Endothelial cell of umbilical vein (primary cell): ENCODE results near the gene CENPA. TPM values are rescaled to one million over a fixed set of nuclear protein-coding genes. Genes with fewer than 3 reads are reported as not detected.

Source experiments
- BruUV-seq: library from RNA; stranded (reverse); fragments of 400-500 nt; replicated peaks from 2 replicates; lab custom pipeline; 2021; lab: Mats Ljungman, UMichigan
- CTCF ChIA-PET: fragments of 300-600, 350-600 bp; sonication (Branson Sonifier 250); formaldehyde crosslinking; loops from one replicate; lab custom pipeline; 2021; ENCODE audit warnings: antibody characterized with exemption, inconsistent platforms; lab: Charles Lee
- POLR2A ChIA-PET: fragments of 300-600, 350-600 bp; sonication (Branson Sonifier 250); formaldehyde crosslinking; loops from one replicate; lab custom pipeline; 2021; ENCODE audit warnings: antibody characterized with exemption, inconsistent platforms; lab: Charles Lee
- DNase-seq: peaks from one replicate; pipeline ENCODE4 v3.0.0-alpha.2; 2011; ENCODE audit warnings: low read depth, low spot score
- FAIRE-seq: peaks from 2 replicates; lab custom pipeline; 2011; peaks lifted over from hg19 to GRCh38; lab: Jason Lieb, UNC
- H2AFZ ChIP-seq: 2 replicates; pipeline ENCODE4 v1.6.0; 2012; ENCODE audit warnings: low read depth, low read length, control low read depth, inconsistent platforms
- H3K27ac ChIP-seq: 2 replicates; pipeline ENCODE4 v1.5.1; 2011; ENCODE audit warnings: low read depth, mild to moderate bottlenecking, control low read depth, low read length, moderate library complexity; ENCODE audit not compliant: insufficient read depth
- H3K27me3 ChIP-seq, 2 experiments: 2 replicates each; pipeline versions ENCODE4 v1.6.0 to v1.6.1; 2011; ENCODE audit warnings: low read length in 2 of 2, mixed read lengths in 1 of 2; ENCODE audit not compliant: control insufficient read depth in 2 of 2, insufficient read depth in 2 of 2
- H3K36me3 ChIP-seq, 2 experiments: 2 replicates in 1 of 2; 3 replicates in 1 of 2; pipeline ENCODE4 v1.5.1; 2011; ENCODE audit warnings: low read length in 2 of 2, mild to moderate bottlenecking in 1 of 2, moderate library complexity in 1 of 2; ENCODE audit not compliant: control insufficient read depth in 2 of 2, insufficient read depth in 2 of 2; ENCODE audit errors: extremely low read depth in 1 of 2
- H3K4me1 ChIP-seq: 3 replicates; pipeline ENCODE4 v1.5.1; 2011; ENCODE audit warnings: mild to moderate bottlenecking, low read length; ENCODE audit not compliant: control insufficient read depth, insufficient read depth; ENCODE audit errors: extremely low read depth
- H3K4me2 ChIP-seq: 2 replicates; pipeline ENCODE4 v1.6.1; 2011; ENCODE audit warnings: low read length, control low read depth, mixed read lengths; ENCODE audit not compliant: insufficient read depth
- H3K4me3 ChIP-seq, 3 experiments: fragments of 200-600 bp in 1 of 3; sonication (generic), shearing (Covaris generic) in 1 of 3; replicated peaks in 1 of 3; 2 replicates each; pipeline ENCODE4 v1.5.1; 2011 to 2016; ENCODE audit warnings: control low read depth in 3 of 3, low read length in 3 of 3, mild to moderate bottlenecking in 2 of 3, inconsistent platforms in 1 of 3, low read depth in 1 of 3, moderate library complexity in 1 of 3; ENCODE audit not compliant: insufficient read depth in 1 of 3
- H3K79me2 ChIP-seq: 2 replicates; pipeline ENCODE4 v1.6.0; 2012; ENCODE audit warnings: low read length, inconsistent platforms; ENCODE audit not compliant: control insufficient read depth, insufficient read depth
- H3K9ac ChIP-seq: replicated peaks from 2 replicates; pipeline ENCODE3; 2011; ENCODE audit warnings: low read length, control low read depth; ENCODE audit not compliant: insufficient read depth; ENCODE audit errors: extremely low read depth
- H3K9me1 ChIP-seq: replicated peaks from 3 replicates; pipeline ENCODE4 v1.6.0; 2011; ENCODE audit warnings: mild to moderate bottlenecking, low read length; ENCODE audit not compliant: control insufficient read depth, insufficient read depth; ENCODE audit errors: extremely low read depth
- H3K9me3 ChIP-seq: replicated peaks from 2 replicates; pipeline ENCODE4 v1.5.1; 2012; ENCODE audit warnings: low read length, inconsistent platforms; ENCODE audit not compliant: control insufficient read depth, insufficient read depth
- H4K20me1 ChIP-seq: replicated peaks from 2 replicates; pipeline ENCODE3; 2011; ENCODE audit warnings: mild to moderate bottlenecking, low read length; ENCODE audit not compliant: control insufficient read depth, insufficient read depth; ENCODE audit errors: extremely low read depth
- EZH2 ChIP-seq: IDR thresholded peaks from 2 replicates; pipeline ENCODE4 v1.6.1; 2012; ENCODE audit warnings: borderline replicate concordance, low read depth, mild to moderate bottlenecking, moderate library complexity, low read length, inconsistent platforms; ENCODE audit not compliant: severe bottlenecking
- FOS ChIP-seq: IDR thresholded peaks from 2 replicates; pipeline ENCODE4 v1.6.1; 2011; ENCODE audit warnings: mild to moderate bottlenecking, low read length, moderate library complexity, borderline replicate concordance; ENCODE audit not compliant: insufficient read depth
- GATA2 ChIP-seq: IDR thresholded peaks from 2 replicates; pipeline ENCODE4 v1.7.0; 2011; ENCODE audit warnings: low read depth, mild to moderate bottlenecking, moderate library complexity, mixed read lengths, low read length; ENCODE audit not compliant: insufficient read length, insufficient read depth
- JUN ChIP-seq: IDR thresholded peaks from 2 replicates; pipeline ENCODE4 v1.6.1; 2011; ENCODE audit warnings: borderline replicate concordance, low read depth; ENCODE audit not compliant: insufficient read length, insufficient read depth
- POLR2A ChIP-seq: IDR thresholded peaks from 2 replicates; pipeline ENCODE4 v1.6.1; 2012; ENCODE audit warnings: low read depth, mild to moderate bottlenecking, control low read depth, low read length
- POLR2AphosphoS5 ChIP-seq: IDR thresholded peaks from 2 replicates; pipeline ENCODE4 v1.6.1; 2012; ENCODE audit warnings: low read depth, mild to moderate bottlenecking, control low read depth, low read length, moderate library complexity; ENCODE audit not compliant: insufficient read depth
- dilution Hi-C: fragments of 300-500 bp; cut with MboI; formaldehyde crosslinking; loops from one replicate; pipeline ENCODE4 v1.15.0; 2019; ENCODE audit warnings: low sequenced_read_pairs; ENCODE audit not compliant: extremely low pct_ligation_motif_present
- intact Hi-C: fragments of 100-400 bp; cut with micrococcal nuclease; formaldehyde crosslinking; loops from one replicate; pipeline ENCODE4 v1.10.0; 2022
- polyA plus RNA-seq, 4 experiments: library from polyadenylated mRNA; depleted of rRNA in 3 of 4; stranded (reverse) in 3 of 4; unstranded in 1 of 4; fragments of >200 nt; gene quantifications; 2 replicates each; pipeline versions ENCODE4 v1.2.1 to v1.2.3, GENCODE V29; 2011 to 2012; ENCODE audit warnings: missing spikeins in 1 of 4
- total RNA-seq: library from RNA; stranded (reverse); gene quantifications from 2 replicates; pipeline ENCODE4 v1.2.3, GENCODE V29; 2021
- TF ChIP-seq, protein P1 (sequence below): IDR thresholded peaks from 2 replicates; pipeline ENCODE4 v1.6.1; 2011; ENCODE audit not compliant: insufficient read depth, insufficient read length
- TF ChIP-seq, protein P2 (sequence below), 2 donors: IDR thresholded peaks; 1 replicate in 1 of 2; 2 replicates in 1 of 2; pipeline ENCODE4 v1.5.1; 2011; ENCODE audit warnings: low read length in 2 of 2, mild to moderate bottlenecking in 2 of 2, moderate library complexity in 2 of 2, control low read depth in 1 of 2, inconsistent platforms in 1 of 2, low read depth in 1 of 2; ENCODE audit not compliant: insufficient read depth in 1 of 2; ENCODE audit errors: extremely low read depth in 1 of 2

CENPA gene
- total and polyA plus RNA-seq, 2 donors (not counting 3 experiments of a cell fraction or from before 2014, with no cell fraction given): 22.0 to 33.1 TPM

DNA sequence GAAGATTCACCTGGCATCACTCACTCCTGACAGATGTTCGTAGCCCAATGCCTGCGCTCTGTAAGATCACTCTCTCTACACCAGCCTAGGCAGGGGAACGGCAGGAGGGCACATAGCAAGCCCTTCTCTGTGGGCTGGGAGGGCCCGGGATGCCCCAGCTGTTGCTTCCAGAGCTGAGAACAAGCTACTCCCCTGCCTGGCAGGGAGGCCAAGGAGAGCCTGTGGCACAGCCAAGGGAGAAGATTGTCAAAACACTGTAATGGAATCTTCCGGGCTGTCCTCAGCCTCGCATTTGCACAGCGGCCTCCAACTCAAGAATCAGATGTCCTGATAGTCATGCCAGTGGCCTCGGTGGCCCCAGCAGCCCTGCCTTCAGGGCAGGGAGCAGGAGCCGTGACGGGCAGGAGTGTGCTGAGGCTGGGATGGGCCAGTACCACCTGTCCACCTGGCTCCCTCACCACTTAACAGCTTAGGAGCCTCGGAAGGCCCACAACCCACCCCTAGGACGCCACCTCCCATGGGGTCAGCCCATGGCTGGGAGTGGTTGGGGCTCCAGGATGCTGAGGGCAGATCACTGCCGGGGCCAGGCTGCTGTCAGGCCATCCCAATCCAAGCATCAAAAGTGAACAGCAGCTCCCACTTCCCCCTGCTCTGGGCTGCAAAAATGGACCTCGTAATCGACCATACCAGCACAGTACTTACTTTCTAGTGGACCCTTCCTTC, 43.6 kb upstream of the CENPA start:
- Histone ChIP-seq H3K27ac (no peak overlapping the region), H3K4me1 (no peaks in the 10 kb centered on the region), H3K4me2 (no peak overlapping the region), H3K36me3 (no peaks in the 10 kb centered on the region), H3K9me1 (no peaks in the 10 kb centered on the region), H2AFZ (no peak overlapping the region), H3K79me2 (no peaks in the 10 kb centered on the region), H3K9me3 (no peaks in the 10 kb centered on the region), H3K4me3 (no peak overlapping the region), H3K9ac (no peak overlapping the region), H4K20me1 (no peaks in the 10 kb centered on the region), H3K27me3 (no peaks in the 10 kb centered on the region)
- intact Hi-C loops: no loop called here
- CTCF ChIA-PET: interaction anchor here (1.0 to 14.5 kb wide), 4 partner anchors 14 to 164 kb away, joined by 3 to 353 read pairs (median 6); no protein-coding TSS in a partner anchor
- no peak for FAIRE-seq
- dilution Hi-C loops: no loop called here
- no peak for TF ChIP-seq EZH2
- TF ChIP-seq, protein P1, sequence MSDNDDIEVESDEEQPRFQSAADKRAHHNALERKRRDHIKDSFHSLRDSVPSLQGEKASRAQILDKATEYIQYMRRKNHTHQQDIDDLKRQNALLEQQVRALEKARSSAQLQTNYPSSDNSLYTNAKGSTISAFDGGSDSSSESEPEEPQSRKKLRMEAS: no peak
- no peak for TF ChIP-seq JUN
- TF ChIP-seq GATA2: no peak
- no peak for TF ChIP-seq POLR2AphosphoS5
- TF ChIP-seq POLR2A: no peak
- TF ChIP-seq FOS: no peak
- TF ChIP-seq, protein P2, sequence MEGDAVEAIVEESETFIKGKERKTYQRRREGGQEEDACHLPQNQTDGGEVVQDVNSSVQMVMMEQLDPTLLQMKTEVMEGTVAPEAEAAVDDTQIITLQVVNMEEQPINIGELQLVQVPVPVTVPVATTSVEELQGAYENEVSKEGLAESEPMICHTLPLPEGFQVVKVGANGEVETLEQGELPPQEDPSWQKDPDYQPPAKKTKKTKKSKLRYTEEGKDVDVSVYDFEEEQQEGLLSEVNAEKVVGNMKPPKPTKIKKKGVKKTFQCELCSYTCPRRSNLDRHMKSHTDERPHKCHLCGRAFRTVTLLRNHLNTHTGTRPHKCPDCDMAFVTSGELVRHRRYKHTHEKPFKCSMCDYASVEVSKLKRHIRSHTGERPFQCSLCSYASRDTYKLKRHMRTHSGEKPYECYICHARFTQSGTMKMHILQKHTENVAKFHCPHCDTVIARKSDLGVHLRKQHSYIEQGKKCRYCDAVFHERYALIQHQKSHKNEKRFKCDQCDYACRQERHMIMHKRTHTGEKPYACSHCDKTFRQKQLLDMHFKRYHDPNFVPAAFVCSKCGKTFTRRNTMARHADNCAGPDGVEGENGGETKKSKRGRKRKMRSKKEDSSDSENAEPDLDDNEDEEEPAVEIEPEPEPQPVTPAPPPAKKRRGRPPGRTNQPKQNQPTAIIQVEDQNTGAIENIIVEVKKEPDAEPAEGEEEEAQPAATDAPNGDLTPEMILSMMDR (IDR thresholded peaks at IDR 0.05; ENCODE audit: extremely low read depth in 1 of 2, insufficient read depth in 1 of 2, low read depth in 1 of 2, low read length in 2 of 2): no peak
- POLR2A ChIA-PET: no interaction called here
- no peak for DNase-seq
- BruUV-seq: no TSS peak
